Uterus (tissue), 4 donors: ENCODE data around the gene NRROS. TPM values are rescaled to one million over a fixed set of nuclear protein-coding genes. Genes with fewer than 3 reads are reported as not detected.

Experiments
- DNase-seq, 2 donors: peaks; one replicate each; pipeline ENCODE4 v3.0.0-alpha.2; 2019 to 2020
- H3K27ac ChIP-seq, 2 donors: fragments of 200-600 bp; sonication (generic); 1 replicate in 1 of 2; 2 replicates in 1 of 2; pipeline ENCODE4 v1.5.1; 2016 to 2018
- H3K27me3 ChIP-seq, 2 donors: fragments of 200-600 bp; sonication (generic); one replicate each; pipeline ENCODE4 v1.5.1; 2018 to 2019; ENCODE audit warnings: control low read depth in 1 of 2
- H3K36me3 ChIP-seq, 2 donors: fragments of 200-600 bp; sonication (generic); one replicate each; pipeline ENCODE4 v1.5.1; 2019; ENCODE audit warnings: control low read depth in 1 of 2
- H3K4me1 ChIP-seq, 2 donors: fragments of 200-600 bp; sonication (generic); one replicate each; pipeline ENCODE4 v1.5.1; 2018 to 2019; ENCODE audit warnings: control low read depth in 1 of 2
- H3K4me3 ChIP-seq, 2 donors: fragments of 200-600 bp; sonication (generic); 1 replicate in 1 of 2; 2 replicates in 1 of 2; pipeline ENCODE4 v1.5.1; 2018 to 2019; ENCODE audit warnings: mild to moderate bottlenecking in 1 of 2
- H3K9me3 ChIP-seq, 2 donors: fragments of 200-600 bp; sonication (generic); one replicate each; pipeline ENCODE4 v1.5.1; 2019; ENCODE audit warnings: control low read depth in 1 of 2
- CTCF ChIP-seq, 4 experiments: fragments of 200-600 bp in 2 of 4; fragments of 450-650 bp in 2 of 4; sonication (generic) in 2 of 4; IDR thresholded peaks; one replicate each; pipeline ENCODE4 v1.5.1; 2016 to 2019; ENCODE audit warnings: antibody characterized with exemption in 4 of 4, mild to moderate bottlenecking in 2 of 4, moderate library complexity in 1 of 4
- POLR2A ChIP-seq, 2 donors: fragments of 450-650 bp; IDR thresholded peaks; one replicate each; pipeline ENCODE4 v1.6.1; 2016; ENCODE audit warnings: antibody characterized with exemption in 2 of 2, mild to moderate bottlenecking in 1 of 2, moderate library complexity in 1 of 2
- intact Hi-C: fragments of 100-400 bp; cut with DNase I; formaldehyde crosslinking; loops from one replicate; pipeline ENCODE4 v1.15.1; 2023; ENCODE audit warnings: low total_unique reads
- total RNA-seq, 4 donors: library from RNA; depleted of rRNA in 3 of 4; stranded (reverse); fragments of >200 nt in 3 of 4; gene quantifications; one replicate each; pipeline versions ENCODE4 v1.1.0 to v1.2.4, GENCODE V29; 2014 to 2023
- donor health status: DM: yes; HTN: yes; CAD: no.

Gene NRROS
- total RNA-seq, 4 donors from 2014 or later = 6.5 to 36.8 (median 7.6) TPM

GRCh38 chr3:196666001-196666867 is 26.7 kb downstream of the NRROS start:
- H3K27ac ChIP-seq = no peak overlapping the region
- TF ChIP-seq POLR2A (IDR thresholded peaks at IDR 0.05) = no peak
- TF ChIP-seq CTCF (IDR thresholded peaks at IDR 0.05) = no peak
- H3K9me3 ChIP-seq = no peaks in the 10 kb centered on the region
- H3K4me1 ChIP-seq = no peaks in the 10 kb centered on the region
- H3K36me3 ChIP-seq = no peaks in the 10 kb centered on the region
- intact Hi-C loops = no loop called here
- DNase-seq = no peak
- H3K27me3 ChIP-seq = no peaks in the 10 kb centered on the region
- no peak overlapping the region for H3K4me3 ChIP-seq

- no peak overlapping the region for H3K4me3 ChIP-seq
- H3K27me3 ChIP-seq = no peaks in the 10 kb centered on the region
- TF ChIP-seq CTCF (IDR thresholded peaks at IDR 0.05) (no peak), POLR2A (IDR thresholded peaks at IDR 0.05) (no peak)
- no peaks in the 10 kb centered on the region for H3K9me3 ChIP-seq
- DNase-seq = no peak
- no peak overlapping the region for H3K27ac ChIP-seq
- intact Hi-C loops = no loop called here
- no peaks in the 10 kb centered on the region for H3K4me1 ChIP-seq
- H3K36me3 ChIP-seq = no peaks in the 10 kb centered on the region
Observed at GRCh38 chr3:196667056-196667825, 27.7 kb downstream of the NRROS start.

GRCh38 chr3:196670339-196670738 is 30.8 kb downstream of the NRROS start:
- Histone ChIP-seq H3K9me3 (no peaks in the 10 kb centered on the region), H3K36me3 (no peaks in the 10 kb centered on the region), H3K27me3 (no peaks in the 10 kb centered on the region), H3K4me1 (no peaks in the 10 kb centered on the region), H3K4me3 (no peak overlapping the region), H3K27ac (peak overlapping the region in 1 of 2 donors; percentile 54)
- no peak for TF ChIP-seq CTCF (IDR thresholded peaks at IDR 0.05)
- TF ChIP-seq POLR2A (IDR thresholded peaks at IDR 0.05) = no peak
- no peak for DNase-seq
- intact Hi-C loops = no loop called here

GRCh38 chr3:196673632-196674031 is 34.1 kb downstream of the NRROS start:
- Histone ChIP-seq H3K27me3 (no peaks in the 10 kb centered on the region), H3K4me1 (no peaks in the 10 kb centered on the region), H3K4me3 (no peak overlapping the region), H3K27ac (no peak overlapping the region), H3K36me3 (no peaks in the 10 kb centered on the region), H3K9me3 (no peaks in the 10 kb centered on the region)
- DNase-seq = no peak
- intact Hi-C loops = no loop called here
- TF ChIP-seq CTCF (IDR thresholded peaks at IDR 0.05) (no peak), POLR2A (IDR thresholded peaks at IDR 0.05) (no peak)

- Histone ChIP-seq H3K9me3 (no peaks in the 10 kb centered on the region), H3K27ac (no peak overlapping the region), H3K4me3 (no peak overlapping the region), H3K36me3 (no peaks in the 10 kb centered on the region), H3K27me3 (no peaks in the 10 kb centered on the region), H3K4me1 (no peaks in the 10 kb centered on the region)
- intact Hi-C loops = no loop called here
- DNase-seq = no peak
- TF ChIP-seq POLR2A (IDR thresholded peaks at IDR 0.05) = no peak
Observed at GRCh38 chr3:196677353-196677752, 37.9 kb downstream of the NRROS start.
